COLO829 (cell line): Measurements from ENCODE around the gene CITED1.
A peak's percentile ranks its signal among the peaks of the same experiment; 100 is the strongest.

Source experiments
- DNase-seq: peaks from one replicate; pipeline ENCODE4 v3.0.0; 2012; ENCODE audit warnings: low spot score

CITED1 gene

GRCh38 chrX:72308566-72309296 is 3.0 kb upstream of the CITED1 start:
- DNase-seq: peak; percentile 65

- no peak for DNase-seq
Measured at GRCh38 chrX:72308209-72308565, 2.5 kb upstream of the CITED1 start.

- DNase-seq: no peak
Measured at GRCh38 chrX:72307646-72308051, 1.9 kb upstream of the CITED1 start.

GRCh38 chrX:72306851-72307645 is 1.3 kb upstream of the CITED1 start:
- peak; percentile 74 for DNase-seq

GRCh38 chrX:72306085-72306801 is 529 bp upstream of the CITED1 start:
- DNase-seq: no peak

GRCh38 chrX:72304877-72305276 is 837 bp downstream of the CITED1 start:
- no peak for DNase-seq

- no peak for DNase-seq
Measured at GRCh38 chrX:72301781-72302180, 3.9 kb downstream of the CITED1 start.

GRCh38 chrX:72299891-72300630 is 5.7 kb downstream of the CITED1 start:
- DNase-seq: no peak

GRCh38 chrX:72297953-72298730 is 7.6 kb downstream of the CITED1 start:
- DNase-seq: no peak

GRCh38 chrX:72296991-72297390 is 8.7 kb downstream of the CITED1 start:
- no peak for DNase-seq

- DNase-seq: no peak
Measured at GRCh38 chrX:72295745-72296144, 10.0 kb downstream of the CITED1 start.

GRCh38 chrX:72294497-72294896 is 11.2 kb downstream of the CITED1 start:
- DNase-seq: no peak

GRCh38 chrX:72282302-72282701 is 23.4 kb downstream of the CITED1 start:
- no peak for DNase-seq

- peak; percentile 41 for DNase-seq
Measured at GRCh38 chrX:72280321-72280845, 25.3 kb downstream of the CITED1 start.

GRCh38 chrX:72276478-72276953 is 29.2 kb downstream of the CITED1 start:
- DNase-seq: no peak

GRCh38 chrX:72274526-72274925 is 31.2 kb downstream of the CITED1 start:
- no peak for DNase-seq

- DNase-seq: no peak
Measured at GRCh38 chrX:72273718-72274117, 32.0 kb downstream of the CITED1 start.

GRCh38 chrX:72272868-72273267 is 32.8 kb downstream of the CITED1 start:
- no peak for DNase-seq

GRCh38 chrX:72271812-72272211 is 33.9 kb downstream of the CITED1 start:
- no peak for DNase-seq

- DNase-seq: no peak
Measured at GRCh38 chrX:72271091-72271788, 34.5 kb downstream of the CITED1 start.
